Hematopoietic multipotent progenitor cell treated with erythropoietin and hydrocortisone succinate and interleukin-3 and kit ligand, for 17 days (in vitro differentiated cells): ENCODE data around the gene WHRN.

ENCODE experiments used
- DNase-seq: peaks from one replicate; pipeline ENCODE4 v3.0.0-alpha.2; 2015; ENCODE audit warnings: low spot score

WHRN gene

GRCh38 chr9:114513959-114514267 lies 8.6 kb upstream of the WHRN start:
- no peak for DNase-seq

- no peak for DNase-seq
Observed at GRCh38 chr9:114513055-114513958, 8.0 kb upstream of the WHRN start.

- no peak for DNase-seq
Observed at GRCh38 chr9:114511978-114512874, 7.0 kb upstream of the WHRN start.

GRCh38 chr9:114507726-114508125 lies 2.5 kb upstream of the WHRN start:
- DNase-seq = no peak

- DNase-seq = no peak
Observed at GRCh38 chr9:114506082-114506390, 763 bp upstream of the WHRN start.

GRCh38 chr9:114504341-114505186 lies 709 bp downstream of the WHRN start:
- DNase-seq = no peak

- no peak for DNase-seq
Observed at GRCh38 chr9:114503522-114504340, 1.5 kb downstream of the WHRN start.

GRCh38 chr9:114503009-114503408 lies 2.3 kb downstream of the WHRN start:
- no peak for DNase-seq

- no peak for DNase-seq
Observed at GRCh38 chr9:114501796-114502682, 3.2 kb downstream of the WHRN start.

- no peak for DNase-seq
Observed at GRCh38 chr9:114500697-114501292, 4.5 kb downstream of the WHRN start.

- no peak for DNase-seq
Observed at GRCh38 chr9:114499941-114500696, 5.2 kb downstream of the WHRN start.

GRCh38 chr9:114499528-114499927 lies 5.7 kb downstream of the WHRN start:
- DNase-seq = no peak

GRCh38 chr9:114497727-114498382 lies 7.4 kb downstream of the WHRN start:
- DNase-seq = no peak

GRCh38 chr9:114497236-114497635 lies 8.0 kb downstream of the WHRN start:
- no peak for DNase-seq

- no peak for DNase-seq
Observed at GRCh38 chr9:114496011-114496410, 9.3 kb downstream of the WHRN start.

GRCh38 chr9:114494776-114495569 lies 10.3 kb downstream of the WHRN start:
- no peak for DNase-seq

- DNase-seq = no peak
Observed at GRCh38 chr9:114493521-114494184, 11.6 kb downstream of the WHRN start.
